DND-41 (cell line): Measurements from ENCODE around the gene ERMARD.
A peak's percentile ranks its signal among the peaks of the same experiment; 100 is the strongest.

Experiments used
- ATAC-seq: fragments of 200-7000 bp; cut with Tn5 transposase; 3 replicates; pipeline ENCODE4 v1.9.1; 2021; ENCODE audit warnings: low read depth; ENCODE audit not compliant: insufficient read depth
- DNase-seq: peaks from one replicate; pipeline ENCODE4 v3.0.0-alpha.2; 2020
- H2AFZ ChIP-seq: 2 replicates; pipeline ENCODE4 v1.6.0; 2012; ENCODE audit warnings: low read depth, low read length
- H3K27ac ChIP-seq: 2 replicates; pipeline ENCODE4 v1.5.1; 2012; ENCODE audit warnings: low read length, inconsistent platforms
- H3K27me3 ChIP-seq: fragments of 200-600 bp; sonication (generic); 2 replicates; pipeline ENCODE4 v1.6.0; 2012; ENCODE audit warnings: low read length, mild to moderate bottlenecking, inconsistent platforms; ENCODE audit not compliant: insufficient read depth, poor library complexity
- H3K36me3 ChIP-seq: 2 replicates; pipeline ENCODE4 v1.5.1; 2012; ENCODE audit warnings: low read length, inconsistent platforms; ENCODE audit not compliant: insufficient read depth
- H3K4me1 ChIP-seq: 2 replicates; pipeline ENCODE4 v1.5.1; 2012; ENCODE audit warnings: mild to moderate bottlenecking, low read length; ENCODE audit not compliant: insufficient read depth
- H3K4me2 ChIP-seq: 2 replicates; pipeline ENCODE4 v1.6.0; 2012; ENCODE audit warnings: mild to moderate bottlenecking, moderate library complexity, low read length, inconsistent platforms; ENCODE audit not compliant: insufficient read depth
- H3K4me3 ChIP-seq, 2 experiments: fragments of 200-600 bp in 1 of 2; shearing (Covaris generic) in 1 of 2; 2 replicates each; pipeline ENCODE4 v1.5.1; 2012 to 2016; ENCODE audit warnings: inconsistent platforms in 2 of 2, low read length in 2 of 2, mild to moderate bottlenecking in 2 of 2, low read depth in 1 of 2, moderate library complexity in 1 of 2
- H3K79me2 ChIP-seq: 2 replicates; pipeline ENCODE4 v1.6.0; 2012; ENCODE audit warnings: low read length, inconsistent platforms; ENCODE audit not compliant: insufficient read depth
- H3K9ac ChIP-seq: 2 replicates; pipeline ENCODE4 v1.6.0; 2012; ENCODE audit warnings: low read depth, mild to moderate bottlenecking, inconsistent platforms, low read length, moderate library complexity
- H3K9me3 ChIP-seq: 2 replicates; pipeline ENCODE4 v1.5.1; 2012; ENCODE audit warnings: low read length, moderate library complexity, mild to moderate bottlenecking, inconsistent platforms; ENCODE audit not compliant: insufficient read depth, severe bottlenecking
- H4K20me1 ChIP-seq: 2 replicates; pipeline ENCODE4 v1.6.0; 2012; ENCODE audit warnings: low read length; ENCODE audit not compliant: insufficient read depth
- EZH2 ChIP-seq: IDR thresholded peaks from 3 replicates; pipeline ENCODE4 v1.6.1; 2012; ENCODE audit warnings: borderline replicate concordance, low read depth, mild to moderate bottlenecking, moderate library complexity, low read length, inconsistent platforms; ENCODE audit not compliant: severe bottlenecking
- TF ChIP-seq, protein P1 (sequence below): IDR thresholded peaks from 2 replicates; pipeline ENCODE4 v1.5.1; 2012; ENCODE audit warnings: borderline replicate concordance, low read length, moderate library complexity, mild to moderate bottlenecking; ENCODE audit not compliant: poor library complexity, severe bottlenecking; ENCODE audit errors: extremely low read depth

The ERMARD gene

DNA sequence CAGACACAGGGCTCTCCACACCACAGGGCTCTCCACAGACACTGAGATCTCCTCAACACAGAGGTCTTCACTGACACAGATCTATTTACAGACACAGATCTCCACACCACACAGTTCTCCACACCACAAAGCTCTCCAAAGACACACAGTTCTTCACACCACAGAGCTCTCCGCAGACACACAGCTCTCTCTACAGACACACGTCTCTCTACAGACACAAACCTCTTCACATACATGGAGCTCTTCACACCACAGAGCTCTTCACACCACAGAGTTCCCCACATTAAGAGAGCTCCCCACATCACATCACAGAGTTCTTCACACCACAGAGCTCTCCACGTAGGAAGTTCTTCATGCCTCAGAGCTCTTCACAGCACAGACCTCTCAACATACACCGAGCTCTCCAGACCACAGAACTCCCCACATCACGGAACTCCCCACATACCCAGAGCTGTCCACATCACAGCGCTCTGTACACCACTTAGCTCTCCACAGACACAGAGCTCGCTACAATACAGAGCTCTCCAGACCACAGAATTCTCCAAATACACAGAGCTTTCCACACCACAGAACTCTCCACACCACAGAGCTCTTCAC, 53.9 kb downstream of the ERMARD start:
- no peak overlapping the region for H3K9ac ChIP-seq
- H3K4me3 ChIP-seq: no peak overlapping the region
- peaks cover 20% of the 10 kb centered on the region for H3K27me3 ChIP-seq
- no peaks in the 10 kb centered on the region for H3K9me3 ChIP-seq
- H3K36me3 ChIP-seq: no peaks in the 10 kb centered on the region
- peaks cover 58% of the 10 kb centered on the region for H3K4me1 ChIP-seq
- H2AFZ ChIP-seq: no peak overlapping the region
- DNase-seq (no peak), ATAC-seq (no peak)
- no peak overlapping the region for H3K27ac ChIP-seq
- H4K20me1 ChIP-seq: peaks cover 74% of the 10 kb centered on the region
- H3K79me2 ChIP-seq: no peaks in the 10 kb centered on the region
- TF ChIP-seq, protein P1, sequence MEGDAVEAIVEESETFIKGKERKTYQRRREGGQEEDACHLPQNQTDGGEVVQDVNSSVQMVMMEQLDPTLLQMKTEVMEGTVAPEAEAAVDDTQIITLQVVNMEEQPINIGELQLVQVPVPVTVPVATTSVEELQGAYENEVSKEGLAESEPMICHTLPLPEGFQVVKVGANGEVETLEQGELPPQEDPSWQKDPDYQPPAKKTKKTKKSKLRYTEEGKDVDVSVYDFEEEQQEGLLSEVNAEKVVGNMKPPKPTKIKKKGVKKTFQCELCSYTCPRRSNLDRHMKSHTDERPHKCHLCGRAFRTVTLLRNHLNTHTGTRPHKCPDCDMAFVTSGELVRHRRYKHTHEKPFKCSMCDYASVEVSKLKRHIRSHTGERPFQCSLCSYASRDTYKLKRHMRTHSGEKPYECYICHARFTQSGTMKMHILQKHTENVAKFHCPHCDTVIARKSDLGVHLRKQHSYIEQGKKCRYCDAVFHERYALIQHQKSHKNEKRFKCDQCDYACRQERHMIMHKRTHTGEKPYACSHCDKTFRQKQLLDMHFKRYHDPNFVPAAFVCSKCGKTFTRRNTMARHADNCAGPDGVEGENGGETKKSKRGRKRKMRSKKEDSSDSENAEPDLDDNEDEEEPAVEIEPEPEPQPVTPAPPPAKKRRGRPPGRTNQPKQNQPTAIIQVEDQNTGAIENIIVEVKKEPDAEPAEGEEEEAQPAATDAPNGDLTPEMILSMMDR: no peak
- no peak for TF ChIP-seq EZH2
- no peak overlapping the region for H3K4me2 ChIP-seq

DNA sequence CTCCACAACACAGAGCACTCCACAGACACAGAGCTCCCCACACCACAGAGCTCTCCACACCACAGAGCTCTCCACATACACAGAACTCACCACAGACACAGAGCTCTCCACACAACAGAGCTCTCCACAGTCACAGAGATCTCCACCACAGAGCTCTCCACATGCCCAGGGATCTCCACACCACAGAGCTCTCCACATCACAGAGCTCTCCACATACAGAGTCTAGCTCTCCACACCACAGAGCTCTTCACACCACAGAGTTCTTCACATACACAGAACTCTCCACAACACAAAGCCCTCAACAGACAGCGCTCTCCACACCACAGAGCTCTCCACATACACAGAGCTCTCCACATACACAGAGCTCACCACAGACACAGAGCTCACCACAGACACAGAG, 55.3 kb downstream of the ERMARD start:
- Histone ChIP-seq H3K4me1 (peaks cover 49% of the 10 kb centered on the region), H3K27ac (no peak overlapping the region), H3K4me3 (no peak overlapping the region), H3K9me3 (no peaks in the 10 kb centered on the region), H3K36me3 (no peaks in the 10 kb centered on the region), H3K9ac (no peak overlapping the region), H2AFZ (no peak overlapping the region), H3K79me2 (no peaks in the 10 kb centered on the region), H3K27me3 (peaks cover 23% of the 10 kb centered on the region), H3K4me2 (no peak overlapping the region), H4K20me1 (peaks cover 74% of the 10 kb centered on the region)
- ATAC-seq (peak; percentile 66), DNase-seq (peak; percentile 63)
- TF ChIP-seq, protein P1: no peak
- TF ChIP-seq EZH2: no peak

DNA sequence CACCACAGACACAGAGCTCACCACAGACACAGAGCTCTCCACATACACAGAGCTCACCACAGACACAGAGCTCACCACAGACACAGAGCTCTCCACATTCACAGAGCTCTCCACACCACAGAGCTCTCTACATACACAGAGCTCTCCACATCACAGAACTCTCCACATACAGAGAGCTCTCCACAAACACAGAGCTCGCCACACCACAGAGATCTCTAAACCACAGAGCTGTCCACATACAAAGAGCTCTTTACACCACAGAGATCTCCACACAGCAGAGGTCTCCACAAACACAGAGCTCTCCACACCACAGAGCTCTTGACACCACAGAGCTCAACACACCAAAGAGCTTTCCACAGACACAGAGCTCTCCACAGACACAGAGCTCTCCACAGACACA, 55.8 kb downstream of the ERMARD start:
- ATAC-seq (peak; percentile 42), DNase-seq (peak; percentile 54)
- H3K9me3 ChIP-seq: no peaks in the 10 kb centered on the region
- TF ChIP-seq EZH2: no peak
- TF ChIP-seq, protein P1: no peak
- H3K27me3 ChIP-seq: peaks cover 23% of the 10 kb centered on the region
- H3K36me3 ChIP-seq: no peaks in the 10 kb centered on the region
- H3K9ac ChIP-seq: no peak overlapping the region
- no peaks in the 10 kb centered on the region for H3K79me2 ChIP-seq
- no peak overlapping the region for H3K4me2 ChIP-seq
- H3K27ac ChIP-seq: no peak overlapping the region
- H4K20me1 ChIP-seq: peaks cover 76% of the 10 kb centered on the region
- no peak overlapping the region for H2AFZ ChIP-seq
- H3K4me3 ChIP-seq: no peak overlapping the region
- peaks cover 43% of the 10 kb centered on the region for H3K4me1 ChIP-seq
